SK-N-MC (cell line): Measurements from ENCODE around the gene GRXCR2.

ENCODE experiments used
- EZH2 ChIP-seq: fragments of 200-600 bp; sonication (generic); IDR thresholded peaks from one replicate; pipeline ENCODE4 v1.6.1; 2017; ENCODE audit warnings: antibody characterized with exemption
- FOXP2 ChIP-seq: optimal IDR thresholded peaks from 2 replicates; pipeline ENCODE3; 2011; ENCODE audit warnings: mild to moderate bottlenecking, moderate library complexity; ENCODE audit not compliant: insufficient read depth; ENCODE audit errors: extremely low read length, control extremely low read depth
- POLR2AphosphoS5 ChIP-seq: IDR thresholded peaks from 2 replicates; pipeline ENCODE4 v1.6.1; 2012; ENCODE audit warnings: mild to moderate bottlenecking, low read depth, low read length, borderline replicate concordance

- TF ChIP-seq POLR2AphosphoS5 (no peak), EZH2 (no peak), FOXP2 (no peak)
Measured at GRCh38 chr5:145838276-145838675, 34.5 kb downstream of the GRXCR2 start.
